SU-DHL-6 (cell line): Measurements from ENCODE around the gene SLC30A2.

Experiments used
- H2AFZ ChIP-seq: fragments of 200-600 bp; sonication (generic); 2 replicates; pipeline ENCODE4 v1.6.1; 2014; ENCODE audit warnings: low read depth, mild to moderate bottlenecking, moderate library complexity, mixed read lengths, antibody characterized with exemption, low read length; ENCODE audit not compliant: severe bottlenecking
- H3F3A ChIP-seq: fragments of 200-600 bp; shearing (Covaris generic); 2 replicates; pipeline ENCODE4 v1.6.0; 2016; ENCODE audit warnings: antibody characterized with exemption, mild to moderate bottlenecking; ENCODE audit not compliant: insufficient read depth
- H3K27ac ChIP-seq: fragments of 200-600 bp; sonication (generic); 2 replicates; pipeline ENCODE4 v1.5.1; 2016; ENCODE audit warnings: low read depth, mild to moderate bottlenecking, low read length, moderate library complexity, mixed read lengths
- H3K27me3 ChIP-seq: fragments of 200-600 bp; sonication (generic), shearing (Covaris generic); 2 replicates; pipeline ENCODE4 v1.6.0; 2014; ENCODE audit warnings: mild to moderate bottlenecking, low read length
- H3K36me3 ChIP-seq: fragments of 200-600 bp; sonication (generic); 2 replicates; pipeline ENCODE4 v1.6.1; 2014; ENCODE audit warnings: mild to moderate bottlenecking, low read length, mixed read lengths
- H3K4me2 ChIP-seq: fragments of 300-600, 200-600 bp; shearing (Covaris generic), sonication (generic); 2 replicates; pipeline ENCODE4 v1.6.0; 2014; ENCODE audit warnings: low read length, low read depth, mild to moderate bottlenecking; ENCODE audit not compliant: poor library complexity, severe bottlenecking
- H3K4me3 ChIP-seq: fragments of 200-600 bp; sonication (generic); 2 replicates; pipeline ENCODE4 v1.5.1; 2014; ENCODE audit warnings: antibody characterized with exemption, low read length, mild to moderate bottlenecking, mixed read lengths; ENCODE audit not compliant: insufficient read depth, poor library complexity, severe bottlenecking
- H3K79me2 ChIP-seq: fragments of 200-600 bp; sonication (generic); 2 replicates; pipeline ENCODE4 v1.6.1; 2014; ENCODE audit warnings: mild to moderate bottlenecking, low read length, moderate library complexity; ENCODE audit not compliant: insufficient read depth
- H3K9ac ChIP-seq: fragments of 200-600 bp; sonication (generic); 2 replicates; pipeline ENCODE4 v1.7.0; 2014; ENCODE audit warnings: mild to moderate bottlenecking, low read length
- H3K9me2 ChIP-seq: fragments of 200-600 bp; sonication (generic); replicated peaks from 2 replicates; pipeline ENCODE4 v1.6.1; 2014; ENCODE audit warnings: low read length; ENCODE audit not compliant: insufficient read depth
- H3K9me3 ChIP-seq: fragments of 200-600 bp; sonication (generic); 2 replicates; pipeline ENCODE4 v1.6.1; 2014; ENCODE audit warnings: low read length, mixed read lengths; ENCODE audit not compliant: insufficient read depth
- H4K20me1 ChIP-seq: fragments of 200-600 bp; sonication (generic); 2 replicates; pipeline ENCODE4 v1.6.1; 2014; ENCODE audit warnings: low read depth, mild to moderate bottlenecking, antibody characterized with exemption, low read length, moderate library complexity, mixed read lengths
- EZH2phosphoT487 ChIP-seq: fragments of 200-600 bp; sonication (generic), shearing (Covaris generic); conservative IDR thresholded peaks from 2 replicates; pipeline ENCODE4 v1.6.1; 2018; ENCODE audit warnings: mild to moderate bottlenecking, antibody characterized with exemption, low read length, moderate library complexity, mixed read lengths
- TF ChIP-seq, protein P1 (sequence below): fragments of 200-600 bp; sonication (generic); IDR thresholded peaks from one replicate; pipeline ENCODE4 v1.5.1; 2017; ENCODE audit warnings: antibody characterized with exemption, mild to moderate bottlenecking, low read length, moderate library complexity; ENCODE audit not compliant: insufficient read depth, poor library complexity, severe bottlenecking

Gene SLC30A2

DNA sequence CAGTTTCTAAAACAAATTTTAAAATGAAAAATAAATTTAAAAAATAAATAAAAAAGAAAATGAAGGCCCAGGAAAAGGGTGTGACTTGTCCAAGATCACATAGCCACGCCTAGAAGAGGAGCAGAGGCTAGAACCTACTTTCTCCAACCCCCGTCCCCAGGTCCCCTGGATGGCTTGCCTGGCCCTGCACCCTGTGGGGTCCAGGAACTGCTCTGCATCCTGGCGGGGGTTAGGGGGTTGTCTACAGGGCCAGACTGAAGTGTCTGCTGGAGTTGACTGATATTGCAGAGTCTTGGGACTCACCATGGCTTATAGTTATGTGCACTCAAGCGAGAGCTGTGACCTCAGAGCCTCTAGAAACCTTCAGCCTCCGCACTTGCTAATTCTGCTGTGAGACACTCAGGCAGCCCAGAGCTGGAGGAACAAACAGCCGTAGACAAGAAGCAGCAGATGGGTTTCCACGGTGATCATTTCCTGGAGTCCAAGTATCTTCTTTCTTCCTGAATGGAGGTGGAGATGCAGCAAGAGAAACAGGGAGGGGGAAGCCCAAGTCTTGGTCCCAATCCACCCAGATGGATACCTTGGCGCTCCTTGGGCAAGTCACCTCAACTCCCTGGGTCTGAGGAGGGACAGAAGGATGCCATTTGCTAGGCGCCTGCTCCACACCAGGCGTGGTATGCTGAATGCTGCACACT is 29.5 kb downstream of the SLC30A2 start:
- Histone ChIP-seq H3F3A (no peaks in the 10 kb centered on the region), H3K79me2 (no peaks in the 10 kb centered on the region), H3K27me3 (no peaks in the 10 kb centered on the region), H3K9me3 (no peaks in the 10 kb centered on the region), H3K4me3 (no peak overlapping the region), H3K4me2 (no peak overlapping the region), H4K20me1 (no peaks in the 10 kb centered on the region), H3K36me3 (no peaks in the 10 kb centered on the region), H3K27ac (no peak overlapping the region), H3K9ac (no peak overlapping the region), H3K9me2 (no peaks in the 10 kb centered on the region), H2AFZ (no peak overlapping the region)
- TF ChIP-seq, protein P1, sequence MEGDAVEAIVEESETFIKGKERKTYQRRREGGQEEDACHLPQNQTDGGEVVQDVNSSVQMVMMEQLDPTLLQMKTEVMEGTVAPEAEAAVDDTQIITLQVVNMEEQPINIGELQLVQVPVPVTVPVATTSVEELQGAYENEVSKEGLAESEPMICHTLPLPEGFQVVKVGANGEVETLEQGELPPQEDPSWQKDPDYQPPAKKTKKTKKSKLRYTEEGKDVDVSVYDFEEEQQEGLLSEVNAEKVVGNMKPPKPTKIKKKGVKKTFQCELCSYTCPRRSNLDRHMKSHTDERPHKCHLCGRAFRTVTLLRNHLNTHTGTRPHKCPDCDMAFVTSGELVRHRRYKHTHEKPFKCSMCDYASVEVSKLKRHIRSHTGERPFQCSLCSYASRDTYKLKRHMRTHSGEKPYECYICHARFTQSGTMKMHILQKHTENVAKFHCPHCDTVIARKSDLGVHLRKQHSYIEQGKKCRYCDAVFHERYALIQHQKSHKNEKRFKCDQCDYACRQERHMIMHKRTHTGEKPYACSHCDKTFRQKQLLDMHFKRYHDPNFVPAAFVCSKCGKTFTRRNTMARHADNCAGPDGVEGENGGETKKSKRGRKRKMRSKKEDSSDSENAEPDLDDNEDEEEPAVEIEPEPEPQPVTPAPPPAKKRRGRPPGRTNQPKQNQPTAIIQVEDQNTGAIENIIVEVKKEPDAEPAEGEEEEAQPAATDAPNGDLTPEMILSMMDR = no peak
- no peak for TF ChIP-seq EZH2phosphoT487

DNA sequence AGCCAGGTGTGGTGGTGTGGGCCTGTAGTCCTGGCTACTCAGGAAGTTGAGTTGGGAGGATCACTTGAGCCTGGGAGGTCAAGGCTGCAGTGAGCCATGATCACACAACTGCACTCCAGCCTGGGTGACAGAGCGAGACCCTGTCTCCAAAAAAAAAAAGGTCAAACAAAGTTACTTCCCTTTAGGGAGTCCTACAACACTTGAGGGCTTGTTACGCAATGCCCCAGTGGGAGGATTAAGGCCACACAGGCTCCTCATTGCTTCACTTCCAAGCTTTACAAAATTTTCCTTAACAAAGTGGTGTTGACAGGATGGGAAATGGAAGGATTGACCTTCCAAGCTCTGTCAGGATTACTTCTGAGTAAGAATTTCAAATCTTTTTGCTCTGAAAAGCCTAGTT is 30.6 kb downstream of the SLC30A2 start:
- H3K27me3 ChIP-seq = no peaks in the 10 kb centered on the region
- TF ChIP-seq, protein P1 = no peak
- TF ChIP-seq EZH2phosphoT487 = no peak
- no peaks in the 10 kb centered on the region for H4K20me1 ChIP-seq

DNA sequence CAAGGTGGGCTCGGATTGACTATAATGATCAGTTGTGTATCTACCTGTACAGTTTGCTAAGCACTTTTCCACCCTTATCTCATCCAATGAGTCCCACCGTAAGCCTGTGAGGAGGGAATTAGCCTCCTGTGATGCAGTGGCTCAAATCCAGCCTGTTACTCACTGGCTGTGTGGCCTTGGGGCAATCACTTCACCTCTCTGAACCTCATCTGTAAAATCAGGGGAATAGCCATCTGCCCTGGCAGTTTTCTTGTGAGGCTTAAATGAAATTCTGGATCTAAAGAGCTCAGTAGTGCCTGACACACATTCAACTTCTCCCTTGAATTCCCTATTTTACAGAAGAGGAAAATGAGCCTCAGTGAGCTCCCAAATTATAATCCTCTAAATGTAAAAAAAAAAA is 31.7 kb downstream of the SLC30A2 start:
- Histone ChIP-seq H3K9me2 (no peaks in the 10 kb centered on the region), H3K79me2 (no peaks in the 10 kb centered on the region), H3K36me3 (no peaks in the 10 kb centered on the region), H3K9ac (no peak overlapping the region), H3F3A (no peaks in the 10 kb centered on the region), H3K4me2 (no peak overlapping the region), H3K4me3 (no peak overlapping the region), H3K27ac (no peak overlapping the region), H2AFZ (no peak overlapping the region), H3K9me3 (no peaks in the 10 kb centered on the region), H3K27me3 (no peaks in the 10 kb centered on the region), H4K20me1 (no peaks in the 10 kb centered on the region)
- no peak for TF ChIP-seq EZH2phosphoT487
- TF ChIP-seq, protein P1 = no peak

More for the DNA sequence above, 30.6 kb downstream of the SLC30A2 start:
- no peak overlapping the region for H3K4me3 ChIP-seq
- no peaks in the 10 kb centered on the region for H3F3A ChIP-seq
- no peak overlapping the region for H3K4me2 ChIP-seq
- no peaks in the 10 kb centered on the region for H3K36me3 ChIP-seq
- no peak overlapping the region for H3K9ac ChIP-seq
- H3K9me3 ChIP-seq = no peaks in the 10 kb centered on the region
- H3K27ac ChIP-seq = no peak overlapping the region
- no peaks in the 10 kb centered on the region for H3K9me2 ChIP-seq
- H3K79me2 ChIP-seq = no peaks in the 10 kb centered on the region
- no peak overlapping the region for H2AFZ ChIP-seq
